Cerebellar nuclear complex (tissue), 1 donor: ENCODE results near the gene RMDN2.
"Not testable (repeated sequence)": the region's sequence is repeated elsewhere in the genome, so short reads cannot be mapped to it uniquely, and the experiment has no call there.

Experiments used
- DNase-seq, 2 experiments: peaks; one replicate each; lab custom pipeline; 2025; lab: John Stamatoyannopoulos, UW

The RMDN2 gene

DNA sequence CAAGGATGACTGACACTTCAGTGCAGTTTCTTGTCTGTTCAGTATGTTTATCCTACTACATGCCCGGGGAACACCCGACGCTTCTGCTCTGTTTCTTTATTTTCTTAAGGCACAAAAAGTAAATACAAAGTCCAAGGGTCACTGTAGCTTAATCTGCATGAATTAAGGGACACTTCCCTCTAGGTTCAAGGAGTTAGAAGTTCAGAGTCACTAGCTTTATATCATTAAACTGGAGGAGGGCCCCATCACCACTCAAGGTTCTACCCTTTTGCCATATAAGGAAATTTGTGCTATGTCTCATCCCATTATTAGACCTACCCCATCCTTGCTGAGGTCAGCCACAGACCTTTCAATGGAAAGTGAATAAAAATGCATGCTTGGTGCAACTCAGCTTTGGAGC lies 27.6 kb upstream of the RMDN2 start:
- DNase-seq = no peak

DNA sequence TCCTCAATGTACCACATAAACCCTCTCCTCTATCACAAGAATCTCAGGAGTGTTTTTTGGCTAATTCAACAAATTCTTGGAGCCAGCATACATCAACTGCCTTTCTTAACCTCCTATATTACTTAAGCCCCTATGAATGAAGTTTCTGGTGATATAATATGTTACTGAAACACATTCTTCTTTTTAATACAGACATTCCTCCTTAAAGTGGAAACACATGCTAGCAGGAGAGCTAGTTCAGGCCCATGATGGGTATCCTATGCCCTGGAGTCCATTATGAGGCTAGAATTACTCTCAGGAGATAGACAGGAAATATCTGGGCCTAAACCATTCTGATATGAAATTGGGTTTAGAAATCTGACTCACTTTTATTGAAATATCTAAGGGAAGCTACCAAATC lies 26.6 kb upstream of the RMDN2 start:
- no peak for DNase-seq

DNA sequence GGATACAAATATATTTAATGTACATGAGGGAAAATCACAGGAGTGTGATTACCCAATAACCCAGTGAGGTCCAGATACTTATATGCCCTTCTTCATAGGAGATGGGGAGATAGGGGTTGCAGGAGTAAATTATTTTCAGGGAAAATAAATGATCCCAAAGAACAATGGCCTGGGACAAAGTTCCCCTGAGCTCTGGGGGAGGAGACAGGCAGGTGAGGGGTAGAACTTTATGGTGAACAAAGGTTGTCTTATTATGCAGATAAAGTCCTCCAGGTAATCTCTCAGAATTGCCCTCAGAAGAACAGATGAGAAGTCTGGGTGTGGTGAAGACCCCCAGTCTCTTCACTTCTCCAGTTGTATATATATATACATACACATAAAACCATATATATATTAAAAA lies 22.1 kb upstream of the RMDN2 start:
- no peak for DNase-seq

DNA sequence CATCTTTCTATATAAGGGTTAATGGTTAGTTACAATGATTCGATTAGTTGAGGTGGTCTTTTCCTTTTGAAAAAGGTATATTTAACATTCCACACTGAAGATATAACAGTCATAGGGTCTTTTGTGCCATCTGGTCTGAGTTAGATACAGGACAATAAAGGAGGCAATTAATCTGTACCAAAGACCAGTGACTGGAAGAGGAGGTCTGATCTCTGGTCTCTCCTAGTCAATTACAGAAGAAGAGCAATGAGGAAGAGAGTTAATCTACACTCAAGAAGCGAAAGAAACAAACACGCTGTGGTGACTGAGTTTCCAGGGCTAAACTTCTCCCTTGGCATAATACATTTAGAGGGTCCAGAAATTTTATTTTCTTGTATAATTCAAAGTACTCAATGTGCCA lies 20.7 kb upstream of the RMDN2 start:
- no peak for DNase-seq

DNA sequence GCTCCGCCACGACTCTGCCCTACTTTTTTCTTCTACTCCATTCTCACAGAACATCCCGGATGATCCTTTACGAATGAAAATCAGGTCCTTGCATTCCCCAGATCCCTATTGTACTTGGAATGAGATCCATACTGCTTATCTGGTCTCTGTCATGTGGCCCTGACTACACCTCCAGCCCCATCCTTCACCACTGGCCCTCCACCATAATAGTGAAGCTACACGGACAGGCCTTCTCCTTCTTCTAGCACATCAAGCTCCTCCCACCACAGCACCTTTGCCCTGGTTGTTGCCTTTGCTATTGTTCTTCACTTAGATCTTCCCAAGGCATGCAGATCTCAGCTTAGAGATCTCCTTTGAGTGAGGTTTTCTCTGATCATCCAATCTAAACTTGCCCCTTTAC lies 20.1 kb upstream of the RMDN2 start:
- DNase-seq = no peak

DNA sequence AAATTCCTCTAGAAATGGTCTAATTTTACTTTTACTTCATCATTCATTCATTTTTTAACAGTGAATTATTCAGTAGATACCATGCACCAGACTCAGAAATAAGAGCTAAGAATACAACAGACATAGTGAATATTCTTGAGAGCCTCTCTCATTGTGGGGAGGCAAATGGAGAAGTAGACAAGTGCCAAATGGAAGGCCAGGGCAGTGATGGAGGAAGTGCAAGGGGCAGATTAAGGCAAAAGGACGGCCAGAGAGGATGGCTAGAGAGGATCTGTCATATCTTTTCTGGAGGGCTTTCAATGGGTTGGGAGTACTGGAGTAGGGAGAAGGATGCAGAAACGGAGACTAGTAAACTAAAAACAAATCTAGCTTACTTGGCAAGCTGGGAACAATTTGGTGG lies 19.0 kb upstream of the RMDN2 start:
- no peak for DNase-seq

DNA sequence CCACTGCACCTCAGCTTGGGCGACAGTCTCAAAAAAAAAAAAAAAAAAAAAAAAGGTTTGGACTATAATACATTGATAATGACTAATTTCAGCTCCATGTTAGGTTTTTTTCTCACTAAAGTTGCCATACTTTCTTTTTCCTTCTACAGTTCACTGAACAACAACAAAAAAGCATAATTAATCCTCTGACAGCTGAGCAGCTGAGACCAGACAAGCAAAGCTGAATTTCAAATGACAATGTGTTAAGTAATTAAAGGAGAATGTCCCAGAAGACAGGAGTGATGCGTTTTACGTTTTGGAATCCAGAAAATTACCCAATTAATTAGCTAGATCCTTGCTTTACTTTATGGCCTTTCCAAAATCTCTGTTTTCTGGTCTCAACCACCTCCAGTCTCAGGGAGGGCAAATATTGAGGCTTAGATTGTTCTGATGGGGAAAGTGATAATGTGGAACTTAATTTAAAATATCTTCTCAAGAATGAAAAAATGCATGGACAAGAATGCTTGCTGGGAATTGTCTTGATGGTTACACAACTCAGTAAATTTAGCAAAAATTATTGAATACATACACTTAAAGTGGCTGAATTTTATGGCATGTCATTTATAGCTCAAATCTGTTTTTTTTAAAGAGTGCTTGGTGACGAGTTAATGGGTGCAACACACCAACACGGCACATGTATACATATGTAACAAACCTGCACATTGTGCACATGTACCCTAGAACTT lies 17.4 kb upstream of the RMDN2 start:
- DNase-seq = no peak

DNA sequence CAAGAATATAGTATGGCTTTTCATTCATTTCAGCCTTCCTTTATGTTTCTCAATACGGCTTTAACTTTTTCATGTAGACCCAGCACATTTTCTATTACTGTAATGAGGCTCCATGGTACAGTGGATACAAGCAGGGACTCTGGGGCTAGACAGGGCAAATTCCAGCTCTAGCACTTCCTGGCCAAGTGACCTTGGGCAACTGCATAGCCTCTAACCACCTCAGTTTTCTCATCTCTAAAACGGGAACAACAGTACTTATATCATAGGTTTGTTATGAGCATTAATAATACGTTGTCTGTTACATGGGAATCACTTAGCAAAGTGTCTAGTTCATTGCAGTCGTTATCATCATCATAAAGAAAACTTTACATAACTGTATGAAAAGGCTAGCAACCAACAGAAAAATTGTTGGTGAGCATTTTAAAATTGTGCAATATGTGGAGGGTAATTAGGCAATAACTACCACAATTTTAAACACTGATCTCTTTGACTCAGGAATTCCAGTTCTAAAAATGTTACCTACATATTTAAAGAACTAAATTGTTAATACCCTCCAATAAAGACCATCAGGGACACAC lies 13.7 kb upstream of the RMDN2 start:
- no peak for DNase-seq

DNA sequence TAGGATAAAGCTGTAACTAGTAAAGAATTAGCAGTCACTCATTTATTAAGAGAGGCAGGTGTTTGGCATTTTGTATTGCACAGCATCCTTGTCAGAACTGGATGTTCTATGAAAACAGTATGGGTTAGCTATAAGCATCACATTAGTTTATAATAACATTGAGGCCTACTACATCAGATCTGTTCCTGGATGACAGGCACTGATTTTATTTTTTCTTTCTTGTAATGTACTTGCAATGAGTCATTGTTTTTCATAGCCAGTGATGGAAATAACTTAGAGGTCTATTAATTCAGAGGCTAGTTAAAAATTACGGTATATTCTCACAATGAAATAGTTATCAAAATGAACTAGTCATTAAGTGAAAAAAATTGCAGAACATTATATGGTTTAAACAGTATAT lies 13.0 kb upstream of the RMDN2 start:
- DNase-seq = no peak

DNA sequence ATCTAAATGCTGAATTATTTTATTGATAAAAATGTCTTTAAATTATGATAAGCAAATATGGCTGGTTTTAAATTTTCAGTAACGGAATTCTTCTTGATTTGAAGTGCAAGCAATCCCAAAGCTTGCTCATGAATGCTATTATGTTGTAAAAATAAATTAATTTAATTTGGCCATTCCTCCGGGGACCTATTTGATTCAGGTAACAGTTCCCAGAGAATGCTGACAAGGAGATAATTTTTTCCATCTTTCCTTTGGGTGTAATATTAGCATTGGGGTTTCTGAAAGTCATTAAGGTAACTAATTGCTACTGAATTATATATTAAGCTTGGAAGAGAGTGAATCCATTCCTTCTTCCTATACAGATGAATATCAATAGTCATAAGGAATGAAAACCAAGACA lies 12.5 kb upstream of the RMDN2 start:
- DNase-seq = no peak

DNA sequence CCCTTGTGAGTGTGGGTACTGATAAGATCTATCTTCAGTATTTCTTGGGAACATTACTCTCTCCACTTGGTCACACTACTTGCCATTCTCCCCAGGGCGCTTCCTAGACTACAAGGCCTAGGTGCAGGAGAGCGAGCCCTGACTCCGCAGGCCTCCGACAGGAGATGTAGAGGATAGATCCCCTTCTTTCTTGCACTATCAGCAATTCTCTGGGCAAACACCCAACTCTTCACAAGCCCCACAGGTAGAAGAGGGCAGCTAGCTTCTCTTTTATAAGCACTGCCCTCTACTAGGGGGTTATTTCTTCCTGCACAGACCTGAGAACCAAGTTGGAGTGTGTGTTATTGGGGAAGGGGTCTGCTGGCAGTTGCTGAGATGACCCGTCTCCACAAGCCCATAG lies 10.7 kb upstream of the RMDN2 start:
- DNase-seq = no peak

DNA sequence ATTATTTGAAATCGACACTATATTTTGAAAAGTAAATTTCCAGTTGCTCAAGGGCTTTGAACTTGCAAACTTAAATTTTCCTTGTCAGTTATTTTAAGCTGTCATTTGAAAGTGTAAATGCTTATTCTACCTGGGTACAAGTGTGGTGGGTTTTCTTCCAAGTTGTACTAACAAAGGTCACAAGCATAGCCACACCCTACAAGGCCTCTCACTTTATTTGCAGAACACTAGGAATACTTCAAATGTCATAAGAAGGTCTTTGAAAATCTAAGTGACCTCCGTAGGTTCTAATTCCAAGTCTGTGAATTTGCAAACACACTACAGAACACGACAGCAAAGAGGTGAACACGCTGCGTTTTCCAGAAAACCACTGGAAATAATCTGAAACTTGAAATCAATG lies 9.3 kb upstream of the RMDN2 start:
- DNase-seq = no peak

DNA sequence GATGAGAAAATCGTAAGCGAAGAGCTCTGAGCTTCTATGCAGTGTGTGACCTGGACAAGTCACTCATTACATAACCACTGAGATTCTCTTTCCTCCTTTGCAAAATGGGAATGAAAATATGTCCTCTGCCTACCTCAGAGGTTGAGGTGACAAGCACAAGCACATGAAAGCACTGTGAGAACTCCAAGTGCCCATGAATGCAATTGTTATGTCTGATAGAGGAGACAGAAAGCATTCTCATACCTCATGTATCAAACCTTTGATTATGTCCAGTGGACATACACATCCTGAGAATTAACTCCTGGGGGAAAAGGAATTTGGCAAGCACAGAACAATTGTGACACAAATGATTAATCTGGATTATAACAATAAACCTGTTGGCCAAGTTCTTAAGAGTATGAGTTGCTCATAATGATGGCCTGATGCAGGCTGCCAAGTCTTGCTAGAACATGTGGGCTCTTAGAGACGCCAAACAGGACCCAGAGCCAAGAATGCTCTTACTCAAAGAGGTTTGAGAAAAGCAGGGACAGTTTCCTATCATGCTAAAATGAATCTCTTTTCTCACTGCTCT lies 8.5 kb upstream of the RMDN2 start:
- no peak for DNase-seq

DNA sequence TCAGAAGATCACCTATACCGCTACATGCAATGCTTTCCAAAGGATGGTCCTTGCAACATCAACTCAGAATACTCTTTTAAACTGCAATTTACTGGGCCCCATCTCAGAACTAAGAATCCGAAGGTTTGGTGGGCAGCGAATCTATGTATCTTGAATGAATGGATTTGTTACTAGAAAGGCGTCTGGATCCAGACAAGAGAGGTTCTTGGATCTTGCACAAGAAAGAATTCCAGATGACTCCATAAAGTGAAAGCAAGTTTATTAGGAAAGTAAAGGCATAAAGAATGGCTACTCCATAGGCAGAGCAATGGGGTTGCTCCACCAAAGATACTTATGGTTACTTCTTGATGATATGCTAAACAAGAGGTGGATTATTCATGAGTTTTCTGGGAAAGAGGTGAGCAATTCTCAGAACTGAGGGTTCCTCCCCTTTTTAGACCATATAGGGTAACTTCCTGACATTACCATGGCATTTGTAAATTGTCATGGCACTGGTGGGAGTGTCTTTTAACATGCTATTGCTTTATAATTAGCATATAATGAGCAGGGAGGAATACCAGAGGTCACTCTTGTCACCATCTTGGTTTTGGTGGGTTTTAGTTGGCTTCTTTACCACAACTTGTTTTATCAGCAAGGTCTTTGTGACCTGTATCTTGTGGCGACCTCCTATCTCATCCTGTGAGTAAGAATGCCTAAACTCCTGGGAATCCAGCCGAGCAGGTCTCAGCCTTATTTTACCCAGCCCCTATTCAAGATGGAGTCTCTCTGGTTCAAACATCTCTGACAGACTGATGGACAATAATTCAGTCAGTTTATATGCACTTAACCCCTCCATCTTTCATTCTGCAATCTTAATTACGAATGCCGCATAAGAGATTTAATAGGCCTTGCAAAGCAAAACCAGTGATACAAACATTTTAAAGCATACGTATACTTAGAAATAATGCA lies 7.5 kb upstream of the RMDN2 start:
- DNase-seq = no peak

DNA sequence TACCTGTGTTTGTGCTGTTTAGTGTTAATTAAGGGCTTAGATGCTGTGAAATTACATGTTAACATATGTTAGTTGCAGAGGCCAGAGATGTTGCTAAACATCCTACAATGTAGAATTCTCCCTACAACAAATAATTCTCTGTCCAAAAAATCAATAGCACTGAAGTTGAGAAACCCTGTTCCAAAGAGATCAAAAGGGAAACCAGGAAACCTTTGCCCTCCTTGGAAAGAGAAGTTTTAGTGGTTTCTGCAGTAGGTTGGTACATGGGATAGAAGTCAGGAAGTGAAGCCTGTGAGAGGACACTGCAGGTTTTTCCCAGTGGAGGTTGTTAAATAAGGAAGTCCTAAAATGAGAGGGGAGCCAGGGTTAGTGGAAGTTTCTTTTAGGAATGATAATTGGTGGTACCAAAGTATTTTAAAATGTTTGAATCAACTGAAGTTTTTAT lies 6.3 kb upstream of the RMDN2 start:
- DNase-seq = no peak

DNA sequence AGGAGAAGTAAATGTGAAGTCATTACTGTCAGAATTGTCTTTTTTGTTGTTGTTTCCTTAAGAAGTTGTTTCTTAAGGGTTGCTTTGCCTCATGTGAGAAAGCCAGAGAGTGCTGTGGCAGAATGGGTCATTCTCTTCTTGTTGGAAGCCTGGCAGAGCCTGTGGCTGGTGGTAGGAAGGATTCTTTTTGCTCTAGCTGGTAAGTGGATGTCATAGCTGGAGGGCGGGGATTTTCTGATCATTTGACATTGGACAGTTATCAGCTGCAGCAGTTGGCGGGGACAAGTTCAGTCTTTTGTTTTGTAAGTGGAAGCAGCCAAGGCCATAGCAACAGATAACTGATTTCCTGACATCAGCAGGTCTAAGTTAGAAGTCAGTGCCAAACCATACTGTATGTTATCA lies 5.5 kb upstream of the RMDN2 start:
- DNase-seq = no peak

DNA sequence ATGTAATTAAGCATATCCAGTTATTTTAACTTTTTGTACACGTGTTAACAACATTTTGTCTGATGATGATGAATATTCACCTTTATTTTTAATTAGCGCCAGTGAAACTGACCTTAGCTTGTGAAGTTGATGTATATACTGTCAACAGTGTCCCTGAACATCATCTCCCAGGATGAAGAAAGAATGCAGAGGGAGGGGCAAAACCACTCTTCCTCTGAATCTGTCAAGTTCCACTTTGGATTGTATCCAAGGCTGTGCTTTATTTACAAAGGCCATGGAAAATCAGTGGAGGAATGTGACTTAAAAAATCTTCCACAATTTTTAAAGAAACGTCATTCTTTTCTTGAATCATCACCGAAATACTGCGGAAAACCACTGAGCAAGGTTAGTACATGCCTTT lies 4.5 kb upstream of the RMDN2 start:
- DNase-seq = no peak

DNA sequence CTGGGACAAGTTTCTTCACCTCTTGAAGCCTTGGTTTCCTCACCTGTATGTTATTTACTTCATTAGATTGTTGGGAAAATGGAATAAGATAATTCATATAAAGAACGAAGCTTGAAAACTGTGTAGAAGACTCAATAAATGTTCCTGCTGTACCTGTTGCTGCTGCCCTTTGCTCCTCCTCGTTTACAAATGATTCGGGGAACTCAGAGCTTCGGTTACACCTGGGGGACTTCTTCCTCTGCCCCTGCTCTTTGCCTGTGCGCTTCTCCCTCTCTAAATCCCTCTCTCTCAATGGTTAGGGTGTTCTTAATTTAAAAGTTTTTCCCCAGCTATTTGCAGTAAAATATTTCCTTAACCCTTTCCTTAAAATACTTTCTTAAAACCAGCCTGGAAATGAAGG lies 3.3 kb upstream of the RMDN2 start:
- no peak for DNase-seq

DNA sequence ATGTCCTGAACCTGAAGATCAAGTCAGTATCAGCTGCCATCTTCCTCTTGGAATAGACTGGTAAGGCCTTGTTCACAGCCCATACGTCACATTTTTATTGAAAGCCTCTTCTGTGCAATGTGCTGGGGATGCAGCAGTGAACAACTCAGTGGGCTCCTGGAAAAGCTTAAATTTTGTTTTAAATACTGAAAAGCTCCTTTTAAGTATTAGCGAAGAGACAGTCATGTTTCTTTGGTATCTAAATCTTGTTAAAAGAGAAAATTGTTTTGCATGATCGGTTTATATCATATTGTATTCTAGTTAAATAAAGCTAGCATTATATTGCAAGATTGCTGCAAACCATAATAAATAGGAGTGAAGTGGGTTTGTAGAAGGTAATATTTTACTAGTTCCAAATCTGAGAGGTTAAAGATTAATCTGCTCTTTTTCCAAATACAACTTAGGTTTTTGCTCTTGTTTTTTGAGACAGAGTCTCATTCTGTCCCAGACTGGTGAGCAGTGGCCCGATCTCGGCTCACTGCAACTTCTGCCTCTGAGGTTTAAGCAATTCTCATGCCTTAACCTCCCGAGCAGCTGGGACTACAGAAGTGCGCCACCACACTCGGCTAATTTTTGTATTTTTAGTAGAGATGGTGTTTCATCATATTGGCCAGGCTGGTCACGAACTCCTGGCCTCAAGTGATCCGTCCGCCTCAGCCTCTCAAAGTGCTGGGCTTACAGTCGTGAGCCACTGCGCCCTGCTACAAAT lies 1.6 kb upstream of the RMDN2 start:
- DNase-seq = no peak

DNA sequence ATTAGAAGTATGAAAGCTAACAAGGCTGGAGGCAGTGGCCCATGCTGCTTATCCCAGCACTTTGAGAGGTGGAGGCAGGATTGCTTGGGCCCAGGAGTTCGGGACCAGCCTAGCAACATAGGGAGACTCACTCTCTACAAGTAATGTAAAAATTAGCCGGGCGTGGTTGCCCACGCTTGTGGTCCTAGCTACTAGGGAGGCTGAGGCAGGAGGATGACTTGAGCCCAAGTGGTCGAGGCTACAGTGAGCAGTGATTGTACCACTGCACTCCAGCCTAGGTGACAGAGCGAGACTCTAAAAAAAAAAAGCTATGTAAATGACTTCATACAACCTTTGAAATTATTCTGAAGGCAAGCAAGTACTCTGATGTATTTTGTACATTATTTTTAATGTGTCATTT lies 1.5 kb downstream of the RMDN2 start:
- no peak for DNase-seq

DNA sequence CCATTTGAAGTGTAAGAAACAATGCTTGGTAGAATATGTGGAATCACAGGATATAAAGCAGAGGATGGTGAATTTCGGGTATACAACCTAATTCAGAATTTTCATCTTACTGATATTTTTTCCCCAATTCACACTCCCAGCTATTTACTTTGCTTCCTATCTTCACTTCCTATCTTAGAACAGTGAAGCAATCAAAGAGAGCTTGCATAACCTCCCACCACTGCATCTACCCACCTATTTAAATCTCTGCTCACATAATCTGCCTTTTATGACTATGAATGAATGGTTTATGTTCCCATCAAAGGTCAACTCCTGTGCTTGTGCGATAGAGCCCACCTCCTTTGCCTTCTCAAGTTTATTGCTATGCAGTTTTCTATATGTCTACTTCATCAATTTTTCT lies 3.3 kb downstream of the RMDN2 start:
- no peak for DNase-seq

DNA sequence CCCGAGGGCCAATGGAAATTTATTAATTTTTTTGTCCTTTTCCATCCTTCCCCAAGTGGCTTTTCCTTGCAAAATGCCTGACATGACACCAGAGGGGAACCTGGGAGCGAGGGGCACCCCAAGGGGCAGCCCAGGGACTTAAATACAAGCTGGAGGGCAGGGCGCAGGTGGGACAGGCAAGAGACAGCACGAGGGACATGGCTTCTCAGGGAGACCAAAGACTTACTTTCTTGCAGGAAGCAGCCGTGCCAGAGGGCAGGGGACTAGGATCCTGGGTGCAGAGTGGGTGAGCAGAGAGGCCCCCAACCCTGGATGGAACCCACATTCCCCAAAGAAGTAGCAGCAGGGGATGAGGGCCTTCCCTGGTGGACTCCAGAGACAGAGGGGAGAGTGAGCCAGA lies 5.3 kb downstream of the RMDN2 start:
- DNase-seq = not testable (repeated sequence)
